Right lobe of liver (tissue), 6 donors: Measurements from ENCODE around the gene CD1C. TPM values are rescaled to one million over a fixed set of nuclear protein-coding genes. Genes with fewer than 3 reads are reported as not detected.

Experiments used
- ATAC-seq, 4 donors: fragments of 200-7000 bp; cut with Tn5 transposase; one replicate each; pipeline ENCODE4 v1.9.1; 2020; ENCODE audit warnings: mild to moderate bottlenecking in 4 of 4, moderate library complexity in 4 of 4
- DNase-seq, 3 donors: peaks; one replicate each; pipeline ENCODE4 v3.0.0-alpha.2; 2020
- H3K27ac ChIP-seq, 3 donors: fragments of 200-600 bp; one replicate each; pipeline ENCODE4 v1.8.0; 2022
- H3K27me3 ChIP-seq, 2 donors: fragments of 200-600 bp; one replicate each; pipeline ENCODE4 v1.8.0; 2022
- H3K36me3 ChIP-seq, 4 donors: fragments of 200-600 bp; sonication (generic) in 1 of 4; one replicate each; pipeline versions ENCODE4 v1.5.1 to v1.8.0; 2017 to 2022; ENCODE audit warnings: control low read depth in 1 of 4
- H3K4me1 ChIP-seq, 4 donors: fragments of 200-600 bp; sonication (generic) in 1 of 4; one replicate each; pipeline versions ENCODE4 v1.5.1 to v1.8.0; 2017 to 2022; ENCODE audit warnings: control low read depth in 1 of 4
- H3K4me3 ChIP-seq, 3 donors: fragments of 200-600 bp; one replicate each; pipeline ENCODE4 v1.8.0; 2022
- H3K9me3 ChIP-seq, 4 donors: fragments of 200-600 bp; sonication (generic) in 1 of 4; one replicate each; pipeline versions ENCODE4 v1.5.1 to v1.8.0; 2017 to 2022; ENCODE audit warnings: control low read depth in 1 of 4
- POLR2A ChIP-seq: fragments of 450-650 bp; IDR thresholded peaks from one replicate; pipeline ENCODE4 v1.6.1; 2017; ENCODE audit warnings: antibody characterized with exemption, mild to moderate bottlenecking
- WGBS: methylation state at CpG from one replicate; pipeline ENCODE4 v1.1.6; 2018; ENCODE audit warnings: low coverage, low lambda C conversion rate; ENCODE audit not compliant: insufficient coverage; ENCODE audit errors: missing lambda C conversion rate; 5-methylcytosine and 5-hydroxymethylcytosine counted together
- intact Hi-C, 2 donors: fragments of 100-400 bp; cut with DNase I; formaldehyde crosslinking; loops; one replicate each; pipeline versions ENCODE4 v1.11.2 to v1.14.1; 2022
- total RNA-seq, 6 experiments: library from RNA; depleted of rRNA in 2 of 6; stranded (reverse); fragments of >200 nt in 2 of 6; fragmentation: NEBNext Ultra II Directional in 3 of 6; extraction: Animal tissue kit (Norgen Biotek cat#: 25700) in 3 of 6; gene quantifications; one replicate each; pipeline versions ENCODE4 v1.1.0 to v1.2.4, GENCODE V29; 2016 to 2023
- TF ChIP-seq, protein P1 (sequence below), 4 donors: fragments of 200-600 bp in 3 of 4; fragments of 450-650 bp in 1 of 4; IDR thresholded peaks; one replicate each; pipeline versions ENCODE4 v1.5.1 to v1.8.0; 2016 to 2022; ENCODE audit warnings: antibody characterized with exemption in 4 of 4, mild to moderate bottlenecking in 2 of 4
- donor health status: DM: no; HTN: yes; CAD: no.
- donor health status: DM: no; HTN: no; CAD: no.
- donor health status: DM: no; HTN: no; CAD: no.
- donor health status: DM: no; HTN: yes; CAD: no.
- donor health status: DM: no; HTN: yes; CAD: no.

The CD1C gene
- total RNA-seq, 6 experiments from 2014 or later, result 0.24 to 0.60 (median 0.31) TPM; not detected in 3

DNA sequence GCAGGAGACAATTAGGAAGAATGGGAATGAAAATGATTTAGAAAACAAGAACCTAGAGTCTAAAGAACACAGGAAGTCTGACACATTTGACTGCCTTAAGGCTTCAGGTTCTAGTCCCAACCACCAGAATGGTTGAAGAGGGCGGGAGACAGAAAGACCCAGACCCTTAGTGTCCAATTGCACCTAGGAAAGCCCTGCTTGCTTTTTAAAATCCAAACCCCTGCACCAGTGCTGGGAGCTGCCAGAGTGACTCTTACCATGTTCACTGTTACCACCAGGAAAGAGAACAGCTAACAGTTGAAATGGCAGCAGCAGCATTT, 41.3 kb downstream of the CD1C start:
- Histone ChIP-seq H3K27me3 (no peaks in the 10 kb centered on the region), H3K4me1 (no peaks in the 10 kb centered on the region), H3K9me3 (no peaks in the 10 kb centered on the region), H3K4me3 (no peak overlapping the region), H3K27ac (no peak overlapping the region), H3K36me3 (no peaks in the 10 kb centered on the region)
- TF ChIP-seq, protein P1, sequence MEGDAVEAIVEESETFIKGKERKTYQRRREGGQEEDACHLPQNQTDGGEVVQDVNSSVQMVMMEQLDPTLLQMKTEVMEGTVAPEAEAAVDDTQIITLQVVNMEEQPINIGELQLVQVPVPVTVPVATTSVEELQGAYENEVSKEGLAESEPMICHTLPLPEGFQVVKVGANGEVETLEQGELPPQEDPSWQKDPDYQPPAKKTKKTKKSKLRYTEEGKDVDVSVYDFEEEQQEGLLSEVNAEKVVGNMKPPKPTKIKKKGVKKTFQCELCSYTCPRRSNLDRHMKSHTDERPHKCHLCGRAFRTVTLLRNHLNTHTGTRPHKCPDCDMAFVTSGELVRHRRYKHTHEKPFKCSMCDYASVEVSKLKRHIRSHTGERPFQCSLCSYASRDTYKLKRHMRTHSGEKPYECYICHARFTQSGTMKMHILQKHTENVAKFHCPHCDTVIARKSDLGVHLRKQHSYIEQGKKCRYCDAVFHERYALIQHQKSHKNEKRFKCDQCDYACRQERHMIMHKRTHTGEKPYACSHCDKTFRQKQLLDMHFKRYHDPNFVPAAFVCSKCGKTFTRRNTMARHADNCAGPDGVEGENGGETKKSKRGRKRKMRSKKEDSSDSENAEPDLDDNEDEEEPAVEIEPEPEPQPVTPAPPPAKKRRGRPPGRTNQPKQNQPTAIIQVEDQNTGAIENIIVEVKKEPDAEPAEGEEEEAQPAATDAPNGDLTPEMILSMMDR (IDR thresholded peaks at IDR 0.05), result no peak
- no peak for TF ChIP-seq POLR2A
- 10% methylated on average over 1 of the region's 1 CpG for WGBS
- no peak for DNase-seq
- intact Hi-C loops, result no loop called here
- no peak for ATAC-seq

GRCh38 chr1:158331481-158332150, 41.9 kb downstream of the CD1C start, which contains the start of gene CD1B:
Gene CD1B, minus strand, starts transcription at chr1:158331531. Its CDS starts 108 bp downstream, at chr1:158331423.
- Histone ChIP-seq H3K27ac (no peak within 1 kb of the TSS), H3K4me3 (no peak within 1 kb of the TSS), H3K27me3 (no peaks in the 10 kb centered on the region), H3K9me3 (no peaks in the 10 kb centered on the region), H3K36me3 (no peaks in the 10 kb centered on the region), H3K4me1 (no peaks in the 10 kb centered on the region)
- 60% methylated on average over 2 of the region's 2 CpGs for WGBS
- intact Hi-C loops, result no loop called here
- TF ChIP-seq POLR2A, result no peak
- TF ChIP-seq, protein P1 (IDR thresholded peaks at IDR 0.05), result no peak
- no peak for ATAC-seq
- no peak for DNase-seq

- DNase-seq, result no peak
- Histone ChIP-seq H3K4me3 (no peak overlapping the region), H3K4me1 (no peaks in the 10 kb centered on the region), H3K9me3 (no peaks in the 10 kb centered on the region), H3K27me3 (no peaks in the 10 kb centered on the region), H3K27ac (no peak overlapping the region), H3K36me3 (no peaks in the 10 kb centered on the region)
- ATAC-seq, result no peak
- 22% methylated on average over 8 of the region's 8 CpGs for WGBS
- TF ChIP-seq POLR2A, result no peak
- TF ChIP-seq, protein P1 (IDR thresholded peaks at IDR 0.05), result no peak
- intact Hi-C loops, result no loop called here
Measured at GRCh38 chr1:158333405-158334155, 43.9 kb downstream of the CD1C start.

GRCh38 chr1:158334526-158335212, 44.9 kb downstream of the CD1C start:
- intact Hi-C loops, result no loop called here
- TF ChIP-seq, protein P1 (IDR thresholded peaks at IDR 0.05), result no peak
- no peak for TF ChIP-seq POLR2A
- H3K36me3 ChIP-seq, result no peaks in the 10 kb centered on the region
- H3K27ac ChIP-seq, result no peak overlapping the region
- no peak overlapping the region for H3K4me3 ChIP-seq
- 19% methylated on average over 2 of the region's 2 CpGs for WGBS
- ATAC-seq, result no peak
- no peaks in the 10 kb centered on the region for H3K4me1 ChIP-seq
- DNase-seq, result no peak
- no peaks in the 10 kb centered on the region for H3K27me3 ChIP-seq
- H3K9me3 ChIP-seq, result no peaks in the 10 kb centered on the region
